ENCODE results near the gene TRIM58.

Gene TRIM58

GRCh38 chr1:247865416-247865815 lies 8.4 kb downstream of the TRIM58 start:
- H3K4me2 ChIP-seq = no peak overlapping the region
- 0 out of 2 replicates have a peak, but pooled peaks cover 4% of the 10 kb centered on the region for H3K9me3 ChIP-seq
- H3K27me3 ChIP-seq = no peaks in the 10 kb centered on the region
- peaks cover 32% of the 10 kb centered on the region for H3K36me3 ChIP-seq
- no peak overlapping the region for H3K9ac ChIP-seq
- no peak overlapping the region for H3K27ac ChIP-seq
- H3K4me1 ChIP-seq = no peaks in the 10 kb centered on the region
- TF ChIP-seq Cebpa-rat (IDR thresholded peaks at IDR 0.05) = no peak
- no peak overlapping the region for H3K4me3 ChIP-seq
- H4K20me1 ChIP-seq = no peaks in the 10 kb centered on the region

- Histone ChIP-seq H3K9me3 (no peaks in the 10 kb centered on the region), H3K36me3 (no peaks in the 10 kb centered on the region), H4K20me1 (no peaks in the 10 kb centered on the region), H3K4me3 (no peak overlapping the region), H3K27me3 (no peaks in the 10 kb centered on the region), H3K4me2 (no peak overlapping the region), H3K9ac (no peak overlapping the region), H3K27ac (no peak overlapping the region), H3K4me1 (no peaks in the 10 kb centered on the region)
- no peak for TF ChIP-seq Cebpa-rat (IDR thresholded peaks at IDR 0.05)
Observed at GRCh38 chr1:247883346-247883745, 26.4 kb downstream of the TRIM58 start.

DNA sequence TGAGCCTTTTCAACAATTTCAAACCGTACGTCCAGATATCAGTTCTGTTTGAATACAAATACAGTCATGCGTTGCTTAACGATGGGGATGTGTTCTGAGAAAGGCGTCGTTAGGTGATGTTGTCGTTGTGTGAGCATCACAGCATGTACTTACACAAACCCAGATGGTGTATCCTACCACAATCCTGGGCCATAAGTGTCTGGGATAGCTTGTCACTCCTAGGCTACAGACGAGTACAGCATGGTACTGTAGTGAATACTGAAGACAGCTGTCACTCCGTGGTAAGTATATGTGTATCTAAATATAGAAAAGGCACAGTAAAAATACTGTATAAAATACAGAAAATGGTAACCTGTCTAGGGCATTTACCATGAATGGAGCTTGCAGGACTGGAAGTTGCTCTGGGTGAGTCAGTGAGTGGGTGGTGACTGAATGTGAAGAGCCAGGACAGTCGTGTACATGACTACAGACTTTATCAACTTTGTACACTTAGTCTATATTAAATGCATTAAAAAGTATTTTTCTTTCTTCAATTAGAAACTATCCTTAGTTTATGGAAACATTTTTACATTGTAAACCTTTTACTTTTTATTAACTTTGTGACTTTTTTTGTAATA lies 27.9 kb downstream of the TRIM58 start:
- no peak overlapping the region for H3K4me3 ChIP-seq
- H4K20me1 ChIP-seq = no peaks in the 10 kb centered on the region
- no peak overlapping the region for H3K4me2 ChIP-seq
- TF ChIP-seq Cebpa-rat (IDR thresholded peaks at IDR 0.05) = no peak
- no peak overlapping the region for H3K27ac ChIP-seq
- no peaks in the 10 kb centered on the region for H3K4me1 ChIP-seq
- no peak overlapping the region for H3K9ac ChIP-seq
- H3K36me3 ChIP-seq = no peaks in the 10 kb centered on the region
- no peaks in the 10 kb centered on the region for H3K9me3 ChIP-seq
- H3K27me3 ChIP-seq = no peaks in the 10 kb centered on the region

- Histone ChIP-seq H3K4me1 (no peaks in the 10 kb centered on the region), H3K4me2 (no peak within 1 kb of the TSS), H3K4me3 (no peak within 1 kb of the TSS), H3K9ac (no peak within 1 kb of the TSS), H3K36me3 (no peaks in the 10 kb centered on the region), H3K27ac (no peak within 1 kb of the TSS), H3K27me3 (no peaks in the 10 kb centered on the region), H3K9me3 (no peaks in the 10 kb centered on the region), H4K20me1 (no peaks in the 10 kb centered on the region)
- TF ChIP-seq Cebpa-rat (IDR thresholded peaks at IDR 0.05) = no peak
Observed at GRCh38 chr1:247895163-247895637, 38.2 kb downstream of the TRIM58 start, which contains the start of gene OR2W3. OR2W3 (plus strand) TSS chr1:247895587; CDS start chr1:247895587, 0 bp downstream.

- Histone ChIP-seq H3K27ac (no peak overlapping the region), H3K36me3 (no peaks in the 10 kb centered on the region), H3K9ac (no peak overlapping the region), H3K4me1 (no peaks in the 10 kb centered on the region), H3K27me3 (no peaks in the 10 kb centered on the region), H4K20me1 (no peaks in the 10 kb centered on the region), H3K4me2 (no peak overlapping the region), H3K9me3 (no peaks in the 10 kb centered on the region), H3K4me3 (no peak overlapping the region)
- no peak for TF ChIP-seq Cebpa-rat (IDR thresholded peaks at IDR 0.05)
Observed at GRCh38 chr1:247895976-247896375, 39.0 kb downstream of the TRIM58 start.

- no peak overlapping the region for H3K4me2 ChIP-seq
- no peaks in the 10 kb centered on the region for H4K20me1 ChIP-seq
- H3K9ac ChIP-seq = no peak overlapping the region
- H3K27ac ChIP-seq = no peak overlapping the region
- H3K9me3 ChIP-seq = peaks cover 14% of the 10 kb centered on the region
- H3K4me1 ChIP-seq = peaks cover 26% of the 10 kb centered on the region
- 0 out of 2 replicates have a peak, but pooled peaks cover 4% of the 10 kb centered on the region for H3K36me3 ChIP-seq
- no peak overlapping the region for H3K4me3 ChIP-seq
- H3K27me3 ChIP-seq = no peaks in the 10 kb centered on the region
- no peak for TF ChIP-seq Cebpa-rat (IDR thresholded peaks at IDR 0.05)
Observed at GRCh38 chr1:247904122-247904521, 47.1 kb downstream of the TRIM58 start.

- H3K36me3 ChIP-seq = 0 out of 2 replicates have a peak, but pooled peaks cover 4% of the 10 kb centered on the region
- no peak overlapping the region for H3K4me2 ChIP-seq
Observed at GRCh38 chr1:247905181-247905580, 48.2 kb downstream of the TRIM58 start.

GRCh38 chr1:247905910-247906503 lies 49.0 kb downstream of the TRIM58 start:
- peaks cover 25% of the 10 kb centered on the region for H3K9me3 ChIP-seq
- H3K4me3 ChIP-seq = peak overlapping the region; percentile 50
- TF ChIP-seq Cebpa-rat (IDR thresholded peaks at IDR 0.05) = no peak
- no peaks in the 10 kb centered on the region for H4K20me1 ChIP-seq
- H3K4me1 ChIP-seq = peaks cover 26% of the 10 kb centered on the region
- peak overlapping the region; percentile 77 for H3K27ac ChIP-seq
- peak overlapping the region; percentile 72 for H3K4me2 ChIP-seq
- no peak overlapping the region for H3K9ac ChIP-seq
- no peaks in the 10 kb centered on the region for H3K27me3 ChIP-seq
- 0 out of 2 replicates have a peak, but pooled peaks cover 4% of the 10 kb centered on the region for H3K36me3 ChIP-seq

More at GRCh38 chr1:247905181-247905580, 48.2 kb downstream of the TRIM58 start:
- no peak for TF ChIP-seq Cebpa-rat (IDR thresholded peaks at IDR 0.05)
- H3K27ac ChIP-seq = peak overlapping the region; percentile 30; the same call in 1 of the 2 replicates
- H3K9ac ChIP-seq = no peak overlapping the region
- no peaks in the 10 kb centered on the region for H3K27me3 ChIP-seq
- H3K9me3 ChIP-seq = peaks cover 16% of the 10 kb centered on the region
- H3K4me3 ChIP-seq = no peak overlapping the region
- H3K4me1 ChIP-seq = peaks cover 26% of the 10 kb centered on the region
- H4K20me1 ChIP-seq = no peaks in the 10 kb centered on the region

- Histone ChIP-seq H3K4me3 (peak overlapping the region; percentile 50), H3K9ac (peak overlapping the region; percentile 46; the same call in 1 of the 2 replicates)
Observed at GRCh38 chr1:247906504-247907047, 49.6 kb downstream of the TRIM58 start.

DNA sequence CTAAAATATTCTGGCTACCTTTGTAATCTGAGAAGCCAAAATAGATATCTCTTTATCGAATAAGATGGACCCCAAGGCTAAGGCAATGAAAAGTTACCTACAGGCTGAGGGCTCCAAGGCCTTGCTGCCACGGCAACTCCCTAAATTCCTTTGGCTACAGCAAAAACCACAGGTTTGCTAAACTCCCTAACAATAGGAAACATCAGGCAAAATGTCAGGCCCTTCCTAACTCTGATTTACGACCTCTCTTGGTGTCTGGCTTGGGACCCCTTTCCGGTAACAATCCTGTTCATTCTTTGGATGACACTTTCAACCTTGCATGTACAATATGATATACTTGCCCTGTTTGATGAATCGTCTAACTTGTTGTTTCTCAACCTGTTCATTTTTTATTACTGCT lies 51.8 kb downstream of the TRIM58 start:
- TF ChIP-seq Cebpa-rat (IDR thresholded peaks at IDR 0.05) = no peak
- 0 out of 2 replicates have a peak, but pooled peaks cover 4% of the 10 kb centered on the region for H3K36me3 ChIP-seq
- H3K9me3 ChIP-seq = peaks cover 37% of the 10 kb centered on the region
- H3K27ac ChIP-seq = 0 out of 2 replicates have a peak overlapping the region, but pooled peaks have one; percentile 70
- no peak overlapping the region for H3K9ac ChIP-seq
- H3K4me1 ChIP-seq = peaks cover 26% of the 10 kb centered on the region
- H3K4me3 ChIP-seq = no peak overlapping the region
- H3K27me3 ChIP-seq = no peaks in the 10 kb centered on the region
- H3K4me2 ChIP-seq = peak overlapping the region; percentile 53; the same call in 1 of the 2 replicates
- H4K20me1 ChIP-seq = no peaks in the 10 kb centered on the region

More at GRCh38 chr1:247906504-247907047, 49.6 kb downstream of the TRIM58 start:
- Histone ChIP-seq H3K27me3 (no peaks in the 10 kb centered on the region), H3K4me1 (peaks cover 26% of the 10 kb centered on the region), H3K36me3 (0 out of 2 replicates have a peak, but pooled peaks cover 4% of the 10 kb centered on the region), H3K9me3 (peaks cover 30% of the 10 kb centered on the region), H3K4me2 (peak overlapping the region; percentile 72), H3K27ac (peak overlapping the region; percentile 77), H4K20me1 (no peaks in the 10 kb centered on the region)
- TF ChIP-seq Cebpa-rat (IDR thresholded peaks at IDR 0.05) = no peak
